Caco-2 (cell line): ENCODE results near the gene WNT5A. TPM values are rescaled to one million over a fixed set of nuclear protein-coding genes. Genes with fewer than 3 reads are reported as not detected.

Experiments used
- Bru-seq: library from RNA; stranded (reverse); fragments of 400-500 nt; gene quantifications from one replicate; lab custom pipeline; 2021; lab: Mats Ljungman, UMichigan
- BruChase-seq, 2 experiments: library from RNA; stranded (reverse); fragments of 400-500 nt; gene quantifications; one replicate each; lab custom pipeline; 2021; lab: Mats Ljungman, UMichigan
- BruUV-seq: library from RNA; stranded (reverse); fragments of 400-500 nt; replicated peaks from 2 replicates; lab custom pipeline; 2021; lab: Mats Ljungman, UMichigan
- CTCF ChIA-PET: fragments of 300-600 bp; sonication (Branson Sonifier 250); formaldehyde crosslinking; loops from one replicate; lab custom pipeline; 2022; ENCODE audit warnings: antibody characterized with exemption; lab: Charles Lee
- POLR2A ChIA-PET: fragments of 300-600 bp; sonication (Branson Sonifier 250); formaldehyde crosslinking; loops from one replicate; lab custom pipeline; 2022; ENCODE audit warnings: antibody characterized with exemption; lab: Charles Lee
- DNase-seq, 2 experiments: peaks; one replicate each; pipeline versions ENCODE4 v3.0.0 to v3.0.0-alpha.2; 2020 to 2022
- H3K27me3 ChIP-seq: replicated peaks from 2 replicates; pipeline ENCODE4 v1.6.0; 2011; ENCODE audit warnings: low read length; ENCODE audit not compliant: control insufficient read depth, insufficient read depth
- H3K36me3 ChIP-seq: 2 replicates; pipeline ENCODE4 v1.5.1; 2011; ENCODE audit warnings: low read length; ENCODE audit not compliant: control insufficient read depth, insufficient read depth
- H3K4me1 ChIP-seq: fragments of 250-450 bp; sonication (Bioruptor Pico); 2 replicates; pipeline ENCODE4 v1.5.1; 2020; ENCODE audit warnings: mild to moderate bottlenecking
- H3K4me3 ChIP-seq: 2 replicates; pipeline ENCODE4 v1.5.1; 2011; ENCODE audit warnings: low read depth, mild to moderate bottlenecking, control low read depth, low read length
- H3K9me3 ChIP-seq: fragments of 250-450 bp; sonication (Bioruptor Pico); 2 replicates; pipeline ENCODE4 v1.5.1; 2020; ENCODE audit warnings: mild to moderate bottlenecking, moderate library complexity
- H3K27ac Mint-ChIP-seq: one replicate; pipeline ENCODE4 v1.8.0; 2022; ENCODE audit warnings: mixed read lengths; ENCODE audit not compliant: unreplicated experiment
- H3K27me3 Mint-ChIP-seq: one replicate; pipeline ENCODE4 v1.8.0; 2022; ENCODE audit warnings: mixed read lengths; ENCODE audit not compliant: insufficient read depth, unreplicated experiment
- H3K36me3 Mint-ChIP-seq: one replicate; pipeline ENCODE4 v1.8.0; 2022; ENCODE audit warnings: mild to moderate bottlenecking, mixed read lengths; ENCODE audit not compliant: insufficient read depth, unreplicated experiment
- H3K4me1 Mint-ChIP-seq: one replicate; pipeline ENCODE4 v1.8.0; 2022; ENCODE audit warnings: low read depth, mixed read lengths; ENCODE audit not compliant: unreplicated experiment
- H3K4me3 Mint-ChIP-seq: one replicate; pipeline ENCODE4 v1.8.0; 2022; ENCODE audit warnings: mild to moderate bottlenecking, moderate library complexity, mixed read lengths; ENCODE audit not compliant: unreplicated experiment
- H3K9me3 Mint-ChIP-seq: one replicate; pipeline ENCODE4 v1.8.0; 2022; ENCODE audit warnings: mixed read lengths; ENCODE audit not compliant: unreplicated experiment
- CTCF ChIP-seq, 2 experiments: fragments of 200-600 bp in 1 of 2; IDR thresholded peaks; 1 replicate in 1 of 2; 2 replicates in 1 of 2; pipeline versions ENCODE4 v1.5.1 to v1.8.0; 2011 to 2022; ENCODE audit warnings: antibody characterized with exemption in 1 of 2, control low read depth in 1 of 2, inconsistent platforms in 1 of 2, low read depth in 1 of 2, low read length in 1 of 2, mild to moderate bottlenecking in 1 of 2, moderate library complexity in 1 of 2; ENCODE audit not compliant: insufficient read depth in 1 of 2, severe bottlenecking in 1 of 2, unreplicated experiment in 1 of 2
- intact Hi-C: fragments of 100-400 bp; cut with micrococcal nuclease; formaldehyde crosslinking; loops from one replicate; pipeline ENCODE4 v1.10.0; 2022; ENCODE audit not compliant: unreplicated experiment
- long read RNA-seq: library from polyadenylated mRNA; stranded (forward); transcript quantifications from one replicate; pipeline ENCODE4 v2.0.0, GENCODE V29; 2022
- total RNA-seq: library from RNA; stranded (reverse); gene quantifications from 2 replicates; pipeline ENCODE4 v1.2.3, GENCODE V29; 2022

WNT5A gene
- total RNA-seq (8.8 and 8.9 TPM in 2 replicates), Bru-seq, nascent RNA (percentile 63 among the genes with signal in this experiment), BruChase-seq, experiment 1, labeled RNA remaining after a 2-hour chase (percentile 82 among the genes with signal in this experiment), BruChase-seq, experiment 2, labeled RNA remaining after a 6-hour chase (percentile 69 among the genes with signal in this experiment)
- long read RNA-seq, full-length matches to known transcripts: 4 of 8 reads
- long read RNA-seq, partial matches to known transcripts: 0 of 8 reads
- long read RNA-seq, other reads (novel, unspliced or antisense): 4 of 8 reads

GRCh38 chr3:55486857-55487380, at the start of gene WNT5A:
Gene WNT5A (minus strand): TSS chr3:55487306. CDS start chr3:55486985, 321 bp downstream.
- Histone ChIP-seq H3K27me3 (no peaks in the 10 kb centered on the region), H3K9me3 (no peaks in the 10 kb centered on the region), H3K4me1 (peaks cover 7% of the 10 kb centered on the region; the same call in 1 of the 2 replicates), H3K4me3 (peak within 1 kb of the TSS; percentile 43), H3K36me3 (no peaks in the 10 kb centered on the region)
- Mint-ChIP-seq H3K4me3 (peak within 1 kb of the TSS; percentile 90), H3K9me3 (no peaks in the 10 kb centered on the region), H3K4me1 (no peaks in the 10 kb centered on the region), H3K27me3 (peaks cover 7% of the 10 kb centered on the region), H3K36me3 (peaks cover 13% of the 10 kb centered on the region), H3K27ac (peak within 1 kb of the TSS; percentile 66)
- DNase-seq: peak in 1 of 2 experiments; percentile 44
- intact Hi-C loops: loop anchor here (2.0 to 5.0 kb wide), 6 partner anchors 40 to 765 kb away; no protein-coding TSS in a partner anchor
- no TSS peak for BruUV-seq
- CTCF ChIA-PET: interaction anchor here (0.6 to 1.5 kb wide), 2 partner anchors 135 to 235 kb away, joined by 4 to 5 read pairs; no protein-coding TSS in a partner anchor
- TF ChIP-seq CTCF (IDR thresholded peaks at IDR 0.05; ENCODE audit: insufficient read depth in 1 of 2, low read depth in 1 of 2, low read length in 1 of 2, severe bottlenecking in 1 of 2, unreplicated experiment in 1 of 2): no peak
- POLR2A ChIA-PET: no interaction called here

GRCh38 chr3:55534876-55535275, 47.8 kb upstream of the WNT5A start:
- no peak overlapping the region for H3K27ac Mint-ChIP-seq
- H3K36me3 Mint-ChIP-seq: no peaks in the 10 kb centered on the region
- H3K9me3 Mint-ChIP-seq: no peaks in the 10 kb centered on the region
- intact Hi-C loops: no loop called here
- Histone ChIP-seq H3K4me3 (no peak overlapping the region), H3K9me3 (no peaks in the 10 kb centered on the region), H3K27me3 (no peaks in the 10 kb centered on the region), H3K36me3 (no peaks in the 10 kb centered on the region), H3K4me1 (no peaks in the 10 kb centered on the region)
- CTCF ChIA-PET: no interaction called here
- TF ChIP-seq CTCF (IDR thresholded peaks at IDR 0.05; ENCODE audit: insufficient read depth in 1 of 2, low read depth in 1 of 2, low read length in 1 of 2, severe bottlenecking in 1 of 2, unreplicated experiment in 1 of 2): no peak
- H3K4me1 Mint-ChIP-seq: no peaks in the 10 kb centered on the region
- H3K4me3 Mint-ChIP-seq: no peak overlapping the region
- H3K27me3 Mint-ChIP-seq: no peaks in the 10 kb centered on the region
- POLR2A ChIA-PET: no interaction called here
- DNase-seq: no peak
- BruUV-seq: no TSS peak

DNA sequence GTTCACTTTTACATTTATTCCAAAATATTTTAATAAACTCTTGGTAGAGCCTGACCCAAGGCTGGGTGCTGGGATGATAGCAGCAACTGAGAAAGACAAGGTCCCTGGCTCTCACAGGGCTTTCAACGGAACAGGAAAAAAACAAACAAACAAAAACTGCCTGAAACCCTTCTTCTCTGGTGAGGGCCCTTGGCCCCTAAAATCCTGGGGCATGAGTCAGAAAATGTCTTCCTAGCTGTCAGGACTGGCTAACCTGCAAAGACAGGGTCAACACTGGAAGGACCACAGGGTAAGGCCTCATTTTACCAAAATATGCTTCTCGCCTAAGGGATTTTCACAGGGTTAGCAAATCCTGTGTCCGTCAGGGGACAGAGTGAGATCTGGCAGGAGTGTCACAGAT, 45.7 kb upstream of the WNT5A start:
- intact Hi-C loops: no loop called here
- H3K9me3 Mint-ChIP-seq: no peaks in the 10 kb centered on the region
- ChIA-PET CTCF (no interaction called here), POLR2A (no interaction called here)
- no TSS peak for BruUV-seq
- peaks cover 2% of the 10 kb centered on the region for H3K4me1 ChIP-seq
- no peaks in the 10 kb centered on the region for H3K36me3 ChIP-seq
- no peak for DNase-seq
- no peak overlapping the region for H3K27ac Mint-ChIP-seq
- no peaks in the 10 kb centered on the region for H3K27me3 Mint-ChIP-seq
- H3K4me1 Mint-ChIP-seq: peaks cover 1% of the 10 kb centered on the region
- no peaks in the 10 kb centered on the region for H3K27me3 ChIP-seq
- H3K36me3 Mint-ChIP-seq: no peaks in the 10 kb centered on the region
- no peaks in the 10 kb centered on the region for H3K9me3 ChIP-seq
- no peak for TF ChIP-seq CTCF (IDR thresholded peaks at IDR 0.05; ENCODE audit: insufficient read depth in 1 of 2, low read depth in 1 of 2, low read length in 1 of 2, severe bottlenecking in 1 of 2, unreplicated experiment in 1 of 2)
- no peak overlapping the region for H3K4me3 ChIP-seq
- no peak overlapping the region for H3K4me3 Mint-ChIP-seq
